Nephron (organoid): Measurements from ENCODE around the gene A2M.

Experiments used
- H3K27ac Mint-ChIP-seq, 3 experiments: 2 replicates each; pipeline ENCODE4 v1.8.0; 2020; ENCODE audit warnings: mixed read lengths in 3 of 3, mild to moderate bottlenecking in 2 of 3, moderate library complexity in 1 of 3
- H3K27me3 Mint-ChIP-seq: 2 replicates; pipeline ENCODE4 v1.8.0; 2021; ENCODE audit warnings: low read depth, mild to moderate bottlenecking, moderate library complexity, mixed read lengths
- H3K36me3 Mint-ChIP-seq: 2 replicates; pipeline ENCODE4 v1.8.0; 2020; ENCODE audit warnings: low read depth, mixed read lengths
- H3K4me1 Mint-ChIP-seq: 2 replicates; pipeline ENCODE4 v1.8.0; 2020; ENCODE audit warnings: mixed read lengths
- H3K4me3 Mint-ChIP-seq, 3 experiments: 2 replicates each; pipeline ENCODE4 v1.8.0; 2020; ENCODE audit warnings: mild to moderate bottlenecking in 3 of 3, mixed read lengths in 3 of 3, moderate library complexity in 2 of 3
- H3K9me3 Mint-ChIP-seq: 2 replicates; pipeline ENCODE4 v1.8.0; 2020; ENCODE audit warnings: mixed read lengths
- CTCF ChIP-seq, 3 experiments: fragments of 200-600 bp; sonication (generic); IDR thresholded peaks; one replicate each; pipeline ENCODE4 v1.5.0; 2021; ENCODE audit warnings: antibody characterized with exemption in 3 of 3; ENCODE audit not compliant: unreplicated experiment in 3 of 3

A2M gene

DNA sequence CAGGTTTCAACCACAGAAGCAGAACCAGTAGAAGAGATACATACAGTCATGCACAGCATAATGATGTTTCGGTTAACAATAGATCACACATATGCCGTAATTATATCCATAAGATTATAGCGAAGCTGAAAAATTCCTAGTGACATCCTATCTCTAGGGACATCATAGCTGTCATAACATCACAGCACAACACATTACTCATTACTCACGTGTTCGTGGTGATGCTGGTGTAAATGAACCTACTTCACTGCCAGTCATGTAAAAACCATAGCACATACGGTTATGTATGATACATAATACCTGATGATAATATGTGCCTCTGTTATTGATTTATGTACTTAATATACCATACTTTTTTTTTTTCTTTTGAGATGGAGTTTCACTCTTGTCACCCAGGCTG, 81.6 kb downstream of the A2M start:
- Mint-ChIP-seq H3K36me3 (no peaks in the 10 kb centered on the region), H3K9me3 (no peaks in the 10 kb centered on the region), H3K4me3 (no peak overlapping the region), H3K27me3 (peaks cover 4% of the 10 kb centered on the region), H3K27ac (no peak overlapping the region), H3K4me1 (no peaks in the 10 kb centered on the region)
- TF ChIP-seq CTCF (IDR thresholded peaks at IDR 0.05; ENCODE audit: unreplicated experiment in 3 of 3): no peak

DNA sequence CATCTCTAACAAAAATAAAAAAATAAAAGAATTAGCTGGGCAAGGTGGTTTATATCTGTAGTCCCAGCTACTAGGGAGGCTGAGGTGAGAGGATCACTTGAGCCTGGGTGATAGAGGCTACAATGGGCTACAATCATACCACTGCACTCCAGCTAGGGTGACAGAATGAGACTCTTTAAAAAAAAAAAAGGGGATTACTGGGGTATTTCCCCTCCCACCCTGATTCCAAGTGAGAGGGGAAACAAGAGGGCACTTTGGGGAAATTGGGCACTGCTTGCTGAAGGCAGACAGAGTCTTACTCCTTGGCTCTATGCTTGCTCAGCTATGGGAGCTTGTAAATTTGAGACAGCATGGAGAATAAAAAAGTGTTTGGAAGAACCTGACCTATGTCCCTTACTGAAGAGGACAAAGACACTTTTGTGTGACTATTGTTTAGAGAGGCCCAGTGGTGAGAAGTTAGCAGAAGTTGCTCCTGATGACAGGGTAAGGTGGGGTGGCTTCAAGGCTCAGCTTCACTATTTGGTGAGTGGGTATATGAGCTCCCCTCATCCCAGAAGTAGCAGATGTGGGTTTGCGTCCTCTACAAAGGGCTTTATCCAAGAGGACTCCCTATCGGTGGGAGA, 82.3 kb downstream of the A2M start:
- Mint-ChIP-seq H3K9me3 (no peaks in the 10 kb centered on the region), H3K27ac (no peak overlapping the region), H3K4me1 (no peaks in the 10 kb centered on the region), H3K36me3 (no peaks in the 10 kb centered on the region), H3K4me3 (no peak overlapping the region), H3K27me3 (peaks cover 4% of the 10 kb centered on the region)
- TF ChIP-seq CTCF (IDR thresholded peaks at IDR 0.05; ENCODE audit: unreplicated experiment in 3 of 3): no peak

- TF ChIP-seq CTCF (IDR thresholded peaks at IDR 0.05; ENCODE audit: unreplicated experiment in 3 of 3): no peak
- H3K27ac Mint-ChIP-seq: no peak overlapping the region
- no peaks in the 10 kb centered on the region for H3K9me3 Mint-ChIP-seq
- H3K36me3 Mint-ChIP-seq: no peaks in the 10 kb centered on the region
- peaks cover 4% of the 10 kb centered on the region for H3K27me3 Mint-ChIP-seq
- no peak overlapping the region for H3K4me3 Mint-ChIP-seq
- H3K4me1 Mint-ChIP-seq: no peaks in the 10 kb centered on the region
Observed at GRCh38 chr12:9032202-9032964, 83.3 kb downstream of the A2M start.

- peaks cover 4% of the 10 kb centered on the region for H3K27me3 Mint-ChIP-seq
- no peaks in the 10 kb centered on the region for H3K4me1 Mint-ChIP-seq
- H3K4me3 Mint-ChIP-seq: no peak overlapping the region
- H3K27ac Mint-ChIP-seq: no peak overlapping the region
- H3K36me3 Mint-ChIP-seq: no peaks in the 10 kb centered on the region
- no peaks in the 10 kb centered on the region for H3K9me3 Mint-ChIP-seq
- no peak for TF ChIP-seq CTCF (IDR thresholded peaks at IDR 0.05; ENCODE audit: unreplicated experiment in 3 of 3)
Observed at GRCh38 chr12:9030776-9031175, 84.9 kb downstream of the A2M start.

DNA sequence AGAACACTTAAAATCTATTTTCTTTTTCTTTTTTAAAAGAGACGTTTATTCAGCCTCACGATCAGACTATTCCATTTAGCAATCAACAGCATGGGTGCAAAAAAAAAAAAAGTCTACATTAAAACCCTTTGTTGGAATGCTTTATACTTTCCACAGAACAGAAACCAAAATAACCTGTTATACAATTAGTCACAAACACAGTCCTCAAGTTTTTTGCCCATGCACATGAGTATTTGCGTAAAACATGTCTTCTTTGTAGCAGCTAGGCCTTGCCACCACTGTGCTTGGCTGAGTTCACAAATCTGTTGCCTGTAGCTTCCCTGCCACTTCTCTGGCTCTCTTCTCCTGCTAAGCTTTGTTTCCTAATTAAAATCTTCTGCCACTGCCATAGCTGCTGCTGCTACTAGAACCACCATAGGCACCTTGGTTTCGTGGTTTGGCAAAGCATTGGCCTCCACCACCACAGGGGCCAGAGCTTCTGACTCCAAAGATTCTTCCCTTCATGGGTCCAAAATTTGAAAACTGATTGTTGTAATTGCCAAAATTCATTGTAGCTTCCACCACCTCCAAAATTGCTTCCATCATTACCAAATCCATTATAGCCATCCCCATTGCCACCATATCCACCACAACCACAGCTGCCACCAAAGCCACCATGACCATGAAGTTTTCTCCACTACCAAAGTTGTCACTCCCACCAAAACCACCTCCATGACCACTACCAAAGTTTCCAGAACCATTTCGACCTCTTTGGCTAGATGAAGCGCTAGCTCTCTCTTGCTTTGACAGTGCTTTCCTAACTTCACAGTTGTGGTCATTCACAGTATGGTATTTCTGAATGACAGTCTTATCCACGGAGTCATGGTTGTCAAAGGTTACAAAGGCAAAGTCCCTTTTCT, 88.3 kb downstream of the A2M start:
- H3K9me3 Mint-ChIP-seq: no peaks in the 10 kb centered on the region
- TF ChIP-seq CTCF (IDR thresholded peaks at IDR 0.05; ENCODE audit: unreplicated experiment in 3 of 3): no peak
- H3K4me3 Mint-ChIP-seq: no peak overlapping the region
- H3K27me3 Mint-ChIP-seq: no peaks in the 10 kb centered on the region
- H3K27ac Mint-ChIP-seq: no peak overlapping the region
- no peaks in the 10 kb centered on the region for H3K4me1 Mint-ChIP-seq
- H3K36me3 Mint-ChIP-seq: no peaks in the 10 kb centered on the region
